GM18867 (cell line): ENCODE results near the gene RBFOX2.
"Not testable (repeated sequence)": the region's sequence is repeated elsewhere in the genome, so short reads cannot be mapped to it uniquely, and the experiment has no call there.

Experiments used
- ATAC-seq: cut with Tn5 transposase; IDR thresholded peaks from one replicate; pipeline ENCODE4 v1.9.1; 2021; ENCODE audit warnings: mild to moderate bottlenecking, moderate library complexity; ENCODE audit not compliant: unreplicated experiment

RBFOX2 gene, protein sequence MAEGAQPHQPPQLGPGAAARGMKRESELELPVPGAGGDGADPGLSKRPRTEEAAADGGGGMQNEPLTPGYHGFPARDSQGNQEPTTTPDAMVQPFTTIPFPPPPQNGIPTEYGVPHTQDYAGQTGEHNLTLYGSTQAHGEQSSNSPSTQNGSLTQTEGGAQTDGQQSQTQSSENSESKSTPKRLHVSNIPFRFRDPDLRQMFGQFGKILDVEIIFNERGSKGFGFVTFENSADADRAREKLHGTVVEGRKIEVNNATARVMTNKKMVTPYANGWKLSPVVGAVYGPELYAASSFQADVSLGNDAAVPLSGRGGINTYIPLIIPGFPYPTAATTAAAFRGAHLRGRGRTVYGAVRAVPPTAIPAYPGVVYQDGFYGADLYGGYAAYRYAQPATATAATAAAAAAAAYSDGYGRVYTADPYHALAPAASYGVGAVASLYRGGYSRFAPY

DNA sequence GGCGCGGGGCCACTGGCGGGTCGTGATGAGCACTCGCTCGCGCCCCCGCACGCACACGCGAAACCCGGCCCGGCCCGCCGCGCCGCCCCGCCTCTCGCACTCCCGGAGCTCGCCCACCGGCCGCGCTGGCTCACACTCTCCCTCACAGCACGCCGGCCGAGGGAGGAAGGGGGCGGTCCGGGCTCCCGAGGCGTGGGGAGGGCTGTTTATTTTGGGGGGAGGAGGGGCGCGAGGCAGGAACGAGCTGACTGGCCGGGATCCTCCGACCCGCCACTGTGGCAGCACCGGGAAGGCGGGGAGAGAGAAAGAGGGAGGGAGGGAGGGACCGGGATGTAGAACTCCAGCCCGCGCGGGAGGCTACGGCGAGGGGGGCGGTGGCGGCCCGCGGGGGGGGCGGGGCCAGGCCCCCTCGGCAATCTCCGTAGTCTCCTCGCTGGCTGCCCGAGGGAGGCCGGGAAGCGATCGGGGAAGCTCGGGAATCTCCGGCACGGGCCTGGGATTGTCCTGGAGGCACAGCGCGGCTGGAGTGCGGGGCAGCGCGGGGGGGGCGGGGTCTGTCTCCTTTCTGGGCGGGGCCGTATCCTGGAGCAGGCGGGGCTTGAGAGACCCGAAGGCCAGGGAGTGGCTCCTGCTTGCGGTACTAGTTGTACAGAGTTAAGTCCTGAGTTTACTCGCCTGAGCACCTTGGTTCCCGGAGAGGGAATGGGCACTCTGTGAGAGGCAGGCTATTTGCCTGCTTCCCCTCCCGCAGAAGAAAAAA lies at the start of gene RBFOX2:
TSS of gene RBFOX2 (minus strand) at position 179 of the 760 bp plus-strand sequence. CDS start 399 bp downstream, outside the sequence.
- no peak for ATAC-seq

DNA sequence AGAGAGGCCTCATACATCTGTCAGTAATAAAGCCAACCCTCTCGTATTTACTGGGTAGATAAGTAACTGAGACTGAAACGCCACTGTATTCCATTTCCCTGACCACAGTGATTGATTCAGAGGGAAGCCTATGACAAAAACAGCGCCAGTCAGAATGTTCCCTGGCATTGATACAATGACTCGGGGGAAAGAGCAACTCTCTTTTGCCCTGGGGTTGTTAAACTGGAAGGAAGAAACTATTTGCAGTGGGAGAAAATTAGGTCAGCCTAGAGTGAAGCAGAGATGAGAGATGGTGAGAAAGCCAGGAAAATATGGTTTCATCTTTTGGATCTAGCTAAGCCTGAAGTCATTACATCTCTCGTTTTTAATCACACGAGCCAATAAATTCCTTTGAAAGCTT lies 48.6 kb upstream of the RBFOX2 start:
- no peak for ATAC-seq

DNA sequence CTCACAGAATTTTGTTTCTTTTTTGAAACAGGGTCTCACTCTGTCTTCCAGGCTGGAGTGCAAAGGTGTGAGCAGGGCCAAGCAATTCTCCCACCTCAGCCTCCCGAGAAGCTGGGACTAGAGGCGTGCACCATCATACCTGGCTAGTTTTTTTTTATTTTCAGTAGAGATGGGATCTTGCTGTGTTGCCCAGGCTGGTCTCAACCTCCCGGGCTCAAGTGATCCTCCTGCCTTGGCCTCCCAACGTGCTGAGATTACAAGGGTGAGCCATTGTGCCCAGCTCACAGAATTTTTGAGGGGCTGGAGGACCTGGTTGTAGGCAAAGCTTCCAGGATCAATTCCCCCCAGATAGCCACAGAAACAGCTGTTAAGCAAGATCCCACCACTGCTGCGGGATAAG lies 47.1 kb upstream of the RBFOX2 start:
- no peak for ATAC-seq

DNA sequence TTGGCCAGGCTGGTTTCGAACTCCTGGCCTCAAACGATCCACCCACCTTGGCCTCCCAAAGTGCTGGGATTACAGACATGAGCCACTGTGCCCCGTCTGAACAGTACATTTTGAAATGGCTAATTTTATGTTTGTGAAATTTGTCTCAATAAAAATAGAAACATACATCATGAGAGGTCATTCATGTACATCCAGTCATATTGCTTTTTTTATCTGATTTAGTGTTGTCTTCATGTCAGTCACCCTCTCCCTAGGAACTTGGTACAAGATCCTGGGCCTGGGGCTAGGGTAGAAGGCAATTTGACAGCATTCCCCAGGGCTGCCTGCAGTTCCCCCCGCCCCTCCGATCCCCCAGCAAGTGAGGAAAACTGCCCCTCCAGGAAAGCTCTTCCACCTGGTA lies 46.6 kb upstream of the RBFOX2 start:
- ATAC-seq, result no peak

DNA sequence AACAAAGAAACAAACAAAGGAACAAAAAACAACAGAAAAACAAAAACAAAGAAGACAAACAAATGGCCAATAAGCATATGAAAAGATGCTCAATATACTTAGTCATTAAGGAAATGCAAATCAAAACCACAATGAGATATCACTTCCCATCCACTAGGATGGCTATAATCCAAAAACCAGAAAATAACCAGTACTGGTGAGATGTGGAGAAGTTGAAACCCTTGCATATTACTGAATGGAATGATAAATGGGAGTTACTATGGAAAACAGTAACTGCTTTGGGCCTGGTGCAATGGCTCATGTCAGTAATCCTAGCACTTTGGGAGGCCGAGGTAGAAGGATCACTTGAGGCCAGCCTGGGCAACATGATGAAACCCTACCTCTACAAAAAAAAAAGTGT lies 44.9 kb upstream of the RBFOX2 start:
- no peak for ATAC-seq

DNA sequence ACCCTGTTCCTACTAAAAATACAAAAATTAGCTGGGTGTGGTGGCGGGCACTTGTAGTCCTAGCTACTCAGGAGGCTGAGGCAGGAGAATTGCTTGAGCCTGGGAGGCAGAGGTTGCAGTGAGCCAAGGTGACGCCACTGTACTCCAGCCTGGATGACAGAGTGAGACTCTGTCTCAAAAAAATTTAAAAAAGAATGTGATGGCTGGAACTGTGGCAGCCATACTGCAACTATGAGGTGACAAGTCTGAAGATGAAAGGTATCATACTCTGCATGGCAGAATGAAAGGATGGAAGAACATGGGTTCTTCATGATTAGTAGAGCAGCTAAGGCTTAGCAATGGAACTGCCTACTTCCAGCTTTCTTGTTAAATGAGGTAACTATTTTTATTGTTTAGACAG lies 42.0 kb upstream of the RBFOX2 start:
- ATAC-seq, result not testable (repeated sequence)

DNA sequence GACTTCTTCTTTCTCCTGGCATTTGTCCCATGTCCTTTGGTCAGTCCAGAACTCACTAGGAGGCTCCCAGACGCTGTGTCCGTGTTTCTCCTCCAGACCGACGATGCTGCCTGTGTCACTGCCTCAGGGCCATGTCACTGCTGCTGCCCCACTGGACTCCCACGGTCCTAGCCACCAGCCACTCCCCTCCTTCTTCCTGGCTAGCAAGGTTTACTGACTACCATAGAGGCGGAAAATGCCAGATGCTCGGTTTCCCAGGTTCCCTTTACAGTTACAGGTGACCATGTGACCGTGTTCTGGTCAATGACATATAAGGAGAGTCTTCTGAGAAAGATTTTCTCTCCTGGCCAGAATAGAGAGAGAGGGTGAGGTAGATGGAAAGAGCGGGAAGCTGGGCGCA lies 40.7 kb upstream of the RBFOX2 start:
- ATAC-seq, result no peak

DNA sequence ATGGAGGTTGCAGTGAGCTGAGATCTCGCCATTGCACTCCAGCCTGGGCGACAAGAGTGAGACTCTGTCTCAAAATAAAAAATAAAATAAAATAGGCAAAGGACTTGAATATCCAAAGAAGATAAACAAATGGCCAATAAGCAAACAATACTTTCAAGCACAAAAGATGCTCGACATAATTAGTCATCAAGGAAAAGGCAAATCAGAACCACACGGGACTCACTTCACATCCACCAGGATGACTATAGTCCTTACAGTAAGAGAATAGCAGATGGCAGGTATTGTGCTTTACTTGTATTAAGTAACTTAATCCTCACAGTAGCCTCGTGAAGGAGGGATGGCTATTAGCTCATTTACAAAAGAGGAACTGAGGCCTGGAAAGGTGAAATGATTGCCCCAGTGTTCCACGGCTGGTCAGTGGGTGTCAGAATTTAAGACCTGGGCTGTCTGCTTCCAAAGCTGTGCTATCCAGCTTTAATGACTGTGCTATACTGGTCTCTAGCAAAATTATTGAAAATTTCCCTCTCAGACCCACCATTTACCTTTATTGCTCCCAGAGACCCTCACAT lies 40.2 kb upstream of the RBFOX2 start:
- ATAC-seq, result no peak

DNA sequence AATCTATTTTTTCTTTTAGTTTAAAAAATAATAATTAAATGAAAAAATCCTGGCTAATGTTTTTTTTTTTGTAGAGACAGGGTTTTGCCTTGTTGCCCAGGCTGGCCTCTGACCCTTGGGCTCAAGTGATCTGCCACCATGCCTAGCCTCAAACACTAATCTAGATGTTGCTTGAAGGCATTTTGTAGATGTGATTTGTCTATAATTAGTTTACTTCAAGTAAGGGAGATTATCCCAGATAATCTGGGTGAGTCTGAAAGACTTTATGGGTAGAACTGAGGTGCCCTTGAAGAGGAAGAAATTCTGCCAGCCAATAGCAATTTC lies 38.6 kb upstream of the RBFOX2 start:
- ATAC-seq, result no peak

DNA sequence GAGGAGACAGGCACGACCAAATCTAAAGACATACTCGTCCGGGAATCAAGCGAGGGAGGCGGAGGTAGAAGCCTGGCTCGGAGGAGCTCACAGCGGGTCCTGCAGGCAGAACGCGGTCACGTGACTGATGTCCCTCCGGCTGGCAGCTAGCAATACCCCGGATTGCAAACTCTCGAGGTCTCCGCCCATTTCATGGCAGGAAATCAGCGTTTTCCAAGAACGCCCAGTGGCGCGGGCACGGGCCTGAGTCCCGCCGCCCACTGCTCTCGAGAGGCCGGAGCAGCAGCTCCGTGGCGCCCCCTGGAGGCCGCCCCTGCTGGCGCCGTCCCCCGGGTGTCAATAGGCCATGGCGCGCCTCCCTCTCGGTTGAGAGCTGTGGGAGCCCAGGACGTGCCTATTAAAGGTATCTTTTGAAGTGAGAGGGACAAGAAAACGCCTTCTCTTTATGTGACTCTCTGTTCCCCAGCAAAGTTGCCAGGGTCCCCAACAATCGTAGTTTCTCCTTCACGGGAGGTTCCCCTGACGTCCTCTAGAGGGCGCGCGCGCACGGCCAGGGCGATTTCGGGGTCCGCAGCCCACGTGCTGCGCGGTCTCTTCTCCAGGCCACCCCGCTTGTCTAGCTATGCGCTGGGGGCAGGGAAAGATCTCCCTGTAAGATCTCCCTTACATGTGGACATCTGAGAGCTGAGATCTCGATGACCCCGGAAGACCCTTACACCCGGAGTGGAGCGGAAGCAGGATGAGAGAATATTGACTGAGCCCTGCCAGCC lies 37.3 kb upstream of the RBFOX2 start:
- ATAC-seq, result no peak

DNA sequence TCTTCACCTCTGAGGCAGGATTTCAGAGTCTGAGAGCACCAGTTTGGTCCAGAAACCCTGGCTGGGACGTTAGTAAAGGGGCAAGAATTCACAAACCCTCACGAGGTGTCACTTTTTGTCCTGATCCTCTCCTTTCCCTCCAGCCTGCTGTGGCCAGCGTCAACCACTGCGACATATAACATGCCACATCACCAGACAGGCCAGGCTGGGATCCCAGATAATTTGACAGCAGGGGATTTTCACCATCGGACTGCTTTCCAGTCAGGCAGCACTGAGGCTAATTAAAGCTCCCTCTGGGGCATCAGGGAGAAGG lies 36.8 kb upstream of the RBFOX2 start:
- no peak for ATAC-seq

DNA sequence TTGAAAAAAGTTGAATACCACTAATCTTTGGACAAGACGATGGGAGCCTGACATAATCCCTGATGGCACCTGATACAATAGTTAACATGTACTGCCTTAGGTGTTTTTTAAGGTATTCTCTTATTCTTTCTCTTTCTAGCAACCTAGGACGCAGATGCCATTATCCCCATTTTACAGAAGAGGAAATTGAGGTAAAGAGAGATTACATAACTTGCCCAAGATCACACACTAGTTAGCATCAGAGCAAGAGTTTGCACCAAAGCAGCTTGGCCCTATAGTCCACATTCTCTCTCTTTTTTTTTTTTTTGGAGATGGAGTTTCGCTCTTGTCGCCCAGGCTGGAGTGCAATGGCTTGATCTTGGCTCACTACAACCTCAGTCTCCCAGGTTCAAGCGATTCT lies 35.7 kb upstream of the RBFOX2 start:
- no peak for ATAC-seq

DNA sequence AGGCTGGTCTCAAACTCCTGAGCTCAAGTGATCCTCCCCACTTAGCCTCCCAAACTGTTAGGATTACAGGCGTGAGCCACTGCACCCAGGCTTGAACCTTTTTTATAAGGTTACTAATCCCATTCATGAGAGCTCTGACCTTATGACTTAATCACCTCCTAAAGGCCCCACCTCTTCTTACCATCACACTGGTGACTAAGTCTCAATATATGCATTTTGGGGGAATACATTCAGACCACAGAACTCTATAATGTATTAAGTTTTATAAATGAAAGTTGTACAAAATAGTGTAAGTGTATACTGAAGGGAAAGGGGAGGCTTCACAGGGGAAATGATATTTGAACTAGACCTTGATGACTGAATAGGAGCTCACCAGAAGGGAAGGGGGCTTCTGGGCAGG lies 28.4 kb upstream of the RBFOX2 start:
- no peak for ATAC-seq

DNA sequence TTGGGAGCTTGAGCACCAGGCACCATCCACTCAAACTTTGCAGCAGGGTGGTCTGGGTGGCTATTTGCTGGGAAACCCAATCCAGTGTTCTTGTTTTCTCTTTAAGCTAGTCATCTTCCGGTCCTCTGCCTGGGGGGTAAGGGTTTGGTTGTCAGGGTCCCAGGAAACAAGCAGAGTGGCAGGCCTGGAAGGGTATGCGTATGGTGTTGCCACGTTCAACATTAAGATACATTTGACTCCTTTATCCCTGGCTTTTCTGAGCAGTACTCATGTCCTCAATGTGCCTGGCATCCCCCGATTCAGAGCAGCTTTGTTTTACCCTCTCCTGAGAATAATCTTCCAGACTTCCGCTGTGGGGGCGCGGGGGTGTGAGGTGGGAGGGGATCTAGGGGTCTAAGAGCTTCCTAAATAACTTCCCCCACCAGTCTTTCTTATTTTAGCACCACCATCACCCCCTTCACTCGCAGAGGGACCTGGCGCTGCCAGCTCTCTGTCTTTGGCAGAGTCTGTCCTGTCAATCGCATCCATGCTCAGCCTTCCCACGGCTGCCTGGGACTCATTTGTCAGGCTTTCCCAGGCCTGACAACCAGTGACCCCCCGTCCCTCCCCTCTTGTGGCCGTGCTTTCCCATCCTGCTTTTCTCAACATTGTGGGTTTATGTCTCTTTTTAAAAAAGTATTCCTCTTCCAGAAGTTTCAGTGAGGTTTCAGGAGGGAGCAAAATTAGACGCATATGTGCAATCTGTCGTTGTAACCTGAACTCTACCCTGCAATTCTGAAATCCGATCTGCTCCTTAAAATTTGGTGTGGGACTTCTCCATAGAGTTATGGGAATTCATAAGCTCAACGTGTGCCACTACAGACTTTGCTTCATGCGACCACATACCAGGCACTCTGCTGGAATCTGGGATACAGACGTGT lies 27.0 kb upstream of the RBFOX2 start:
- no peak for ATAC-seq

DNA sequence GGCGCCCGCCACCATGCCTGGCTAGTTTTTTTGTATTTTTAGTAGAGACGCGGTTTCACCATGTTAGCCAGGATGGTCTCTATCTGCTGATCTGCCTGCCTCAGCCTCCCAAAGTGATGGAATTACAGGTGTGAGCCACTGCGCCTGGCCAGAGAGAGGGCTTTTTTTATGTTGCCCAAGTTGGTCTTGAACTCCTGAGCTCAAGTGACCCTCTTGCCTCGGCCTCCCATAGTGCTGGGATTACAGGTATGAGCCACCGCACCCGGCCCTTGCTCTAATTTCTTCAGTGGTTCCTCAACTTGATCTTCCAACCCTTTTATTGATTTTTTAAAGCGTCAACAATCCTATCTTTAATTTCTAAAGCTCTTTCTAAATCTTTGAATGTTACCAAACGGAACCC lies 25.8 kb upstream of the RBFOX2 start:
- not testable (repeated sequence) for ATAC-seq

DNA sequence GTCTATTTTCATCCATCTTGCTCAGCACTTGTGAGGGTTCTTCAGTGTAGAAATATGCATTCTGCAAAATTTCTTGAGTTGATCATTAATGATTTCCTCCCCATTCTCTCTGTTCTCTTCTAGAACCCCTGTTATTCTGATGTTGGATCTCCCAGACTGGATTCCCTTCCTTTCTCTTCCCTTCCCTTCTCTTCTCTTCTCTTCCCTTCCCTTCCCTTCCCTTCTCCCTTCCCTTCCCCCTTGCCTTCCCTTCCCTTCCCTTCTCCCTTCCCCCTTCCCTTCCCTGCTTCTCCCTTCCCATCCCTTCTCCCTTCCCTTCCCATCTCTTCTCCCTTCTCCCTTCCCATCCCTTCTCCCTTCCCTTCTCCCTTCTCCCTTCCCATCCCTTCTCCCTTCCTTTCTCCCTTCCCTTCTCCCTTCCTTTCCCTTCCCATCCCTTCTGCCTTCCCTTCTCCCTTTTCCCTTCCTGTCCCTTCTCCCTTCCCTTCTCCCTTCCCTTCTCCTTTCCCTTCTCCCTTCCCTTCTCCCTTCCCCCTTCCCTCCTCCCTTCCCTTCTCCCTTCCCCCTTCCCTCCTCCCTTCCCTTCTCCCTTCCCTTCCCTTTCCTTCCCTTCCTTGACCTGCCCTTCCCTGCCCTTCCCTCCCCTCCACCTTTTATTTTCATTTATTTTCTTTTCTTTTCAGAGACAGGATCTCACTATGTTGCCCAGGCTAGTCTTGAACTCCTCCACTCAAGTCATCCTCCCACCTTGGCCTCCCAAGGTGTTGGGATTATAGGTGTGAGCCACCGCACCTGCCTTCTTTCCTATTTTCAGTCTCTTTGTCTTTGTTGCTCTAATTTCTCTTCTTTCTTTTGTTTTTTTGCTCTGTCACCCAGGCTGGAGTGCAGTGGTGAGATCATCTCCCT lies 24.9 kb upstream of the RBFOX2 start:
- no peak for ATAC-seq

DNA sequence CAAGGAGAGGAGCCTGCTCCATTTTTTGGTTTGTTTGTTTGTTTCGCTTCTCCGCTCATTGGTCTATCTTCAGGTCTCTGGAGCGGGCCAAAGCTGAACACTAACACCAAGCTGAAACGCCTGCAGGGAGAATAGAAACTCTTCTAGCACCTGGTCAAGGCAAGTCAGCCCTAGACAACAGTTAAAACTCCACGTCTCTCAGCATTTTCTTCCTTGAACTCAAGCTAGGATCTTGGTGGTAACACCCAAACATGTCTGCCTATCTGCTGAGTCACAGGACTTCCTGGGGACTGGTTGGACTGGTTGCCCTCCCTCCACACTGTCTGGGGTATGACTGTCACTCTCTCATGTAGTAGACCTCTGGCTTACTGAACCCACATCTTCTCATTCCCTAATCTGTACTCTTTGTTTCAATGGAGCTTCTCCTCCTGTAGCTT lies 23.9 kb upstream of the RBFOX2 start:
- no peak for ATAC-seq

DNA sequence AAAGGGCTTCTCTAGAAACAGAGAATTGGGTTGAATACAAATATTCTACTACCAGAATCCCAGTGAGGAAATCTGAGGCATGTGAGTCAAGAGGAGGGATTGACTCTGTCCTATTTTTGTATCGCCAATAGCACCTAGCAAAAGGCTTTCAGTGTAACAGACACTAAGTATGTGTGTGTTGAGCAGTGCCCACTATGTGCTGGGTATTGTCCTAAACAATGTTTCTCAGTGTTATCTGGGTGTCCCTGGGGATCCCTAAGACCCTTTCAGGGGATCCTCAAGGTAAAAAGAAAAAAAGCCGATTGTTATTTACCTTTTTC lies 21.0 kb upstream of the RBFOX2 start:
- ATAC-seq, result no peak

DNA sequence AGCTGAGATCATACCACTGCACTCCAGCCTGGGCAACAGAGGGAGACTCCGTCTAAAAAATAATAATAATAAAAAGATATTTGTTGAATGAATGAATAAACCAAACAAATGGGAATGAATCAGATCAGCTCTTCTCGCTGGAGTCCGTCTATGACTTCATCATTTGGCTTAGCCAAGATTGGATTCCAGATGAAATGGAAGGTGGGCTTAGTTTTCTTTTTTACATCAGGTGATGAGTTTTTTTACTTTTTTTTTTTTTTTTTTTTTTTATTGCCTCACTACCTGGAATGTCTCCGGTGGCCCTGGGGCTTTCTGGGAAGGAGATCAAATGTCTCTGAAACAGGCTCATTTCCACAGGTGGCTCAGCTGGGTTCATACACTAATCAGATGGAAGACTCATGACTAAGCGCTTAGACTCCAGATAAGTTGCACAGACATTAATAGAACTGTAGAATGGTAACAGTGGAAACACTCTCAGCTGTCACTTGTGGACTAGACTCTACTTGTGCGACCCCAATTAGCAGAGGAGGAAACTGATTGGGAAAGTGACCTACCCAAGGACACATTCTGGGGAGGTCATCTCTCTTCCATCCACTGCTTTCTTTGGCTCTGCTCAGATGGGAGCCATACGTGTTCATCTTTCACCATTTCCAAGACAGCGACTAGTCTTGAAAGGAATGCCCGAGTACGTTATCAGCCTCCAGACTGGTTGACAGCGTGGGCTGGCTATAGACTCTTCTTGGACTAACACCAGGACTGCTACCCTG lies 20.5 kb upstream of the RBFOX2 start:
- no peak for ATAC-seq
